ENCODE data around the gene RRP15. TPM values are rescaled to one million over a fixed set of nuclear protein-coding genes. Genes with fewer than 3 reads are reported as not detected.

RRP15 gene
- total and polyA plus RNA-seq, 9 of the 15 experiments (the other 6 are each of a cell fraction or from before 2014, with no cell fraction given) = 9.5 to 58.1 (median 29.3) TPM

DNA sequence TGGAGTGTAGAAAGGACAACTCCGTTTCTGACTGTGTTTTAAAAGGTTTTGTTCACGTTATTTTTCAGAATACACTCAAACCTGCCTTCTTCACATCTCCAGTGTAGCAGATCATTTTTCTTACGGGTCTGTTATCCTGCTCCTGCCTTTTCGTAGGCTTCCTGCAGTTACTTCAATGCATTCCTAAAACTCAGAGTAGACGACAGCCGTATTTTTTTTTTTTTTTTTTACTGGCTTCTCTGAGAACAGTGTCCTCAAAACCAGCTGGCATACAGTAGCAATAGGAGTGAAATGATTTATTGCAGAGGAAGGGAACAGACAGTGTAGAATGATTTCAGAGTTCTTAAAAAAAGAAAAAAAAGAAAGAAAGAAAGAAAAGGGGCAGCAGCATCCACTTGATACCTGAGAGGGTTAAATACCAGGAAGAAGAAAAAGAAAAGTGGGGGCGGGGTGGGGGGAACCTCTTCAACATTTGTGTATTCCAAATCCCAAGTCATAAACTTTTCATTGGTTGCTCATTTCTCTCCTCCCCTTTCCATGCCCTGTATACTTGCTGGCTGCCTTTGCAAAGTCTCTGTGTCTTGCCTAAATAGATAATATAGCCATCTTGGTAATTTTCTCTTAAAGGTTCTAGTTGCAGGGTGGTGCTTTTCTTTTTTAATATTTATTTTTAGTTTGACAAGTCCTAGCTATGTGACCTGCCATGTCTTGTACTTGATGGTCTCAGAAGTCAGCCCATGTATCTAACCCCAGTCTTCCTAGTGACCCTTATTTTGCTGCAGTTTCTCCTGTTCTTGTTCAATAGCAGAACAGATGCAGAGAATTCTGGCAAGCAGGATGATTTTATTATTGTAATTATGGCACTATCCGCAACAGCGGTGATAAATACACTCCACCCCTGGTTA lies 62.9 kb downstream of the RRP15 start:
- Histone ChIP-seq H3K4me3 (no peak overlapping the region), H3K27ac (ENCODE audit: extremely low read depth, low read depth, low read length) (no peak overlapping the region), H4K20me1 (replicated peaks; ENCODE audit: control insufficient read depth, insufficient read depth, low read length) (no peaks in the 10 kb centered on the region), H3K9me1 (ENCODE audit: control insufficient read depth, insufficient read depth, low read length) (no peaks in the 10 kb centered on the region), H3K9me3 (replicated peaks; ENCODE audit: control insufficient read depth, insufficient read depth, low read depth, low read length) (no peaks in the 10 kb centered on the region), H3K27me3 (ENCODE audit: control insufficient read depth in 2 of 2, insufficient read depth in 2 of 2, low read length in 2 of 2) (no peaks in the 10 kb centered on the region), H3K4me1 (replicated peaks in 1 of 2; ENCODE audit: control insufficient read depth in 2 of 2, insufficient read depth in 2 of 2, low read length in 2 of 2) (peaks cover 5 to 15% of the 10 kb centered on the region in 2 experiments; a peak in 3 of 5 replicates), H2AFZ (ENCODE audit: low read depth, low read length) (no peak overlapping the region), H3K9ac (ENCODE audit: insufficient read depth in 1 of 2, low read depth in 2 of 2, low read length in 2 of 2) (no peak overlapping the region), H3K36me3 (ENCODE audit: control insufficient read depth, insufficient read depth, low read length) (no peaks in the 10 kb centered on the region; the same call in 2 of the 3 replicates), H3K4me2 (ENCODE audit: insufficient read depth, low read length) (no peak overlapping the region), H3K79me2 (ENCODE audit: control insufficient read depth, insufficient read depth, low read length) (no peaks in the 10 kb centered on the region)
- TF ChIP-seq, protein P1, sequence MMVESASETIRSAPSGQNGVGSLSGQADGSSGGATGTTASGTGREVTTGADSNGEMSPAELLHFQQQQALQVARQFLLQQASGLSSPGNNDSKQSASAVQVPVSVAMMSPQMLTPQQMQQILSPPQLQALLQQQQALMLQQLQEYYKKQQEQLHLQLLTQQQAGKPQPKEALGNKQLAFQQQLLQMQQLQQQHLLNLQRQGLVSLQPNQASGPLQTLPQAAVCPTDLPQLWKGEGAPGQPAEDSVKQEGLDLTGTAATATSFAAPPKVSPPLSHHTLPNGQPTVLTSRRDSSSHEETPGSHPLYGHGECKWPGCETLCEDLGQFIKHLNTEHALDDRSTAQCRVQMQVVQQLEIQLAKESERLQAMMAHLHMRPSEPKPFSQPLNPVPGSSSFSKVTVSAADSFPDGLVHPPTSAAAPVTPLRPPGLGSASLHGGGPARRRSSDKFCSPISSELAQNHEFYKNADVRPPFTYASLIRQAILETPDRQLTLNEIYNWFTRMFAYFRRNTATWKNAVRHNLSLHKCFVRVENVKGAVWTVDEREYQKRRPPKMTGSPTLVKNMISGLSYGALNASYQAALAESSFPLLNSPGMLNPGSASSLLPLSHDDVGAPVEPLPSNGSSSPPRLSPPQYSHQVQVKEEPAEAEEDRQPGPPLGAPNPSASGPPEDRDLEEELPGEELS (CRISPR knock-in tag; IDR thresholded peaks at IDR 0.05; ENCODE audit: borderline replicate concordance) = no peak
- TF ChIP-seq, protein P2, sequence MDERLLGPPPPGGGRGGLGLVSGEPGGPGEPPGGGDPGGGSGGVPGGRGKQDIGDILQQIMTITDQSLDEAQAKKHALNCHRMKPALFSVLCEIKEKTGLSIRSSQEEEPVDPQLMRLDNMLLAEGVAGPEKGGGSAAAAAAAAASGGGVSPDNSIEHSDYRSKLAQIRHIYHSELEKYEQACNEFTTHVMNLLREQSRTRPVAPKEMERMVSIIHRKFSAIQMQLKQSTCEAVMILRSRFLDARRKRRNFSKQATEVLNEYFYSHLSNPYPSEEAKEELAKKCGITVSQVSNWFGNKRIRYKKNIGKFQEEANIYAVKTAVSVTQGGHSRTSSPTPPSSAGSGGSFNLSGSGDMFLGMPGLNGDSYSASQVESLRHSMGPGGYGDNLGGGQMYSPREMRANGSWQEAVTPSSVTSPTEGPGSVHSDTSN (CRISPR knock-in tag; IDR thresholded peaks at IDR 0.05; ENCODE audit: low read depth) = no peak
- TF ChIP-seq, protein P2 (tag; conservative IDR thresholded peaks at IDR 0.05; ENCODE audit: low read depth) = peak; percentile 53; the same call in 1 of the 2 replicates
- TF ChIP-seq YY1 (IDR thresholded peaks at IDR 0.05; ENCODE audit: borderline replicate concordance in 1 of 3, control insufficient read depth in 1 of 3, extremely low read depth in 1 of 3, insufficient read depth in 3 of 3, insufficient read length in 1 of 3, insufficient replicate concordance in 2 of 3, low read depth in 1 of 3, low read length in 2 of 3) (no peak), MYNN (IDR thresholded peaks at IDR 0.05) (no peak), MYNN (CRISPR knock-in tag; IDR thresholded peaks at IDR 0.05) (no peak), HMG20B (CRISPR knock-in tag; IDR thresholded peaks at IDR 0.05) (no peak), U2AF1 (optimal IDR thresholded peaks at IDR 0.05; ENCODE audit: low read depth, low read length) (no peak), MEIS2 (IDR thresholded peaks at IDR 0.05; ENCODE audit: partially characterized antibody) (peak; percentile 11)
- TF ChIP-seq, protein P3, sequence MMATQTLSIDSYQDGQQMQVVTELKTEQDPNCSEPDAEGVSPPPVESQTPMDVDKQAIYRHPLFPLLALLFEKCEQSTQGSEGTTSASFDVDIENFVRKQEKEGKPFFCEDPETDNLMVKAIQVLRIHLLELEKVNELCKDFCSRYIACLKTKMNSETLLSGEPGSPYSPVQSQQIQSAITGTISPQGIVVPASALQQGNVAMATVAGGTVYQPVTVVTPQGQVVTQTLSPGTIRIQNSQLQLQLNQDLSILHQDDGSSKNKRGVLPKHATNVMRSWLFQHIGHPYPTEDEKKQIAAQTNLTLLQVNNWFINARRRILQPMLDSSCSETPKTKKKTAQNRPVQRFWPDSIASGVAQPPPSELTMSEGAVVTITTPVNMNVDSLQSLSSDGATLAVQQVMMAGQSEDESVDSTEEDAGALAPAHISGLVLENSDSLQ (IDR thresholded peaks at IDR 0.05) = peak; percentile 30
- POLR2A ChIA-PET = interaction anchor here (1.2 kb wide), 1 partner anchor 43 kb away, joined by 3 read pairs; no protein-coding TSS in a partner anchor
- CTCF ChIA-PET (ENCODE audit: low intra/inter-chr PET ratio) = no interaction called here
- no TSS peak for BruUV-seq (replicated peaks)
- ATAC-seq = no peak
- FAIRE-seq = no peak
- DNase-seq (ENCODE audit: extremely low read depth in 1 of 4, low spot score in 3 of 4) = no peak
- in situ Hi-C loops (cut with MboI) (loop anchor here (25.0 kb wide), 1 partner anchor 1464 kb away; no protein-coding TSS in a partner anchor), intact Hi-C loops (cut with micrococcal nuclease) (no loop called here)
- WGBS (ENCODE audit: insufficient coverage, low coverage, missing lambda C conversion rate) = 35% methylated on average over 9 of the region's 9 CpGs

Measured in K562 (cell line).